Measurements from ENCODE around the gene RPH3AL.

RPH3AL gene

DNA sequence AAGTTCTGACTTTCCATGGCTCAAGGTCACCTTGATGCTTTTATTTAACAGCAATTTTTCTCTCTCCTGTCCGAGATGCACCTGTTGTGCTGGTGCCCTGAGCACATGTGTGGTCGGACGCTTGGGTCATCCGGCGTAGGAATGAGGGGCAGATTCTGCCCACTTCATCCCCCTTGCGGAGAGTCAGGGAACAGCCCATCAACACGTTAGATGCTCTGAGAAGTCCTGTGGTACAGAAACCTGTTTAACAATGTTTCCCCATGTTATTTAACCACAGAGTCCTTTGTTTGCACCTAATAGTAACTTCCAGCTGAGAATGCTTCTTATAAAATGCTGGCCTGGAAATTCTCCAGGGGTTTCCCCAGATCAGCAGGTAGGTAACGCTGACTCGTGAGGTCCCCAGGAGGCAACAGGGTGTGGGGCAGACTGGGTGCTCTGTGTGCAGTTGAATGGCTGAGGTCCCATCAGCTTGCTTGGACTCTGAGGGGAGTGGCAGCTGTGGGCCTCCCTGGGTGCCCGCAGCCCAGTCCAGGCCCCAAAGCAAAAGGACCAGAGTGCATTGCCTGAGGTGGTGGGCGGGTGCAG lies 189.0 kb downstream of the RPH3AL start:
- Histone ChIP-seq H3K9me3 (ENCODE audit: severe bottlenecking) (no peaks in the 10 kb centered on the region), H3K4me3 (ENCODE audit: severe bottlenecking) (no peak overlapping the region), H3K4me1 (ENCODE audit: insufficient read depth, poor library complexity, severe bottlenecking) (no peaks in the 10 kb centered on the region), H3K27ac (ENCODE audit: poor library complexity, severe bottlenecking) (no peak overlapping the region), H3K27me3 (ENCODE audit: insufficient read depth, poor library complexity, severe bottlenecking) (no peaks in the 10 kb centered on the region), H3K36me3 (ENCODE audit: low read depth) (no peaks in the 10 kb centered on the region)
- no peak for DNase-seq (ENCODE audit: low spot score)
- TF ChIP-seq, protein P1, sequence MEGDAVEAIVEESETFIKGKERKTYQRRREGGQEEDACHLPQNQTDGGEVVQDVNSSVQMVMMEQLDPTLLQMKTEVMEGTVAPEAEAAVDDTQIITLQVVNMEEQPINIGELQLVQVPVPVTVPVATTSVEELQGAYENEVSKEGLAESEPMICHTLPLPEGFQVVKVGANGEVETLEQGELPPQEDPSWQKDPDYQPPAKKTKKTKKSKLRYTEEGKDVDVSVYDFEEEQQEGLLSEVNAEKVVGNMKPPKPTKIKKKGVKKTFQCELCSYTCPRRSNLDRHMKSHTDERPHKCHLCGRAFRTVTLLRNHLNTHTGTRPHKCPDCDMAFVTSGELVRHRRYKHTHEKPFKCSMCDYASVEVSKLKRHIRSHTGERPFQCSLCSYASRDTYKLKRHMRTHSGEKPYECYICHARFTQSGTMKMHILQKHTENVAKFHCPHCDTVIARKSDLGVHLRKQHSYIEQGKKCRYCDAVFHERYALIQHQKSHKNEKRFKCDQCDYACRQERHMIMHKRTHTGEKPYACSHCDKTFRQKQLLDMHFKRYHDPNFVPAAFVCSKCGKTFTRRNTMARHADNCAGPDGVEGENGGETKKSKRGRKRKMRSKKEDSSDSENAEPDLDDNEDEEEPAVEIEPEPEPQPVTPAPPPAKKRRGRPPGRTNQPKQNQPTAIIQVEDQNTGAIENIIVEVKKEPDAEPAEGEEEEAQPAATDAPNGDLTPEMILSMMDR (IDR thresholded peaks at IDR 0.05; ENCODE audit: poor library complexity, severe bottlenecking), result peak; percentile 22
- peak; percentile 46; the same call in 1 of the 3 replicates for ATAC-seq (ENCODE audit: low read depth)

DNA sequence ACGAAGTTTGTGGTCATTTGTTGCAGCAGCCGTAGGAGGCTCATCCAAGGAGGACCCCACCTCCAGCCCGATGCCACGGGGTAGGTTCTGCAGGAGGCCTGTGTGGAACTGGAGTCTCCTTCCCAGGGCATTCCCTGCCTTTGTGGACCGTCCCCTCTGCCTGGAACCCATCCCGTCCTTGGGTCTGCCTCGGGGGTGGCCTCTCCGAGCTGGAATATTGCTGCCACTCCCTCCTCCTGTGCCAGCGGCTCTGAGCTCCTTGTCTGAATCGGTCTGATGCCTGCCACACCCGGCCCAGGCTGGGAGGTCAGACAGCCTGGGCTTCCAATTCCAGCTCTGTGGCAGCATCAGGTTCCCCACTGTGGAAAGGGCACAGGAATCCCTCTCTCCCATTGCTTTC lies 189.9 kb downstream of the RPH3AL start:
- no peaks in the 10 kb centered on the region for H3K9me3 ChIP-seq (ENCODE audit: severe bottlenecking)
- TF ChIP-seq, protein P1 (IDR thresholded peaks at IDR 0.05; ENCODE audit: poor library complexity, severe bottlenecking), result no peak
- no peak overlapping the region for H3K4me3 ChIP-seq (ENCODE audit: severe bottlenecking)
- DNase-seq (ENCODE audit: low spot score) (no peak), ATAC-seq (ENCODE audit: low read depth) (no peak)
- no peak overlapping the region for H3K27ac ChIP-seq (ENCODE audit: poor library complexity, severe bottlenecking)
- no peaks in the 10 kb centered on the region for H3K4me1 ChIP-seq (ENCODE audit: insufficient read depth, poor library complexity, severe bottlenecking)
- no peaks in the 10 kb centered on the region for H3K36me3 ChIP-seq (ENCODE audit: low read depth)
- no peaks in the 10 kb centered on the region for H3K27me3 ChIP-seq (ENCODE audit: insufficient read depth, poor library complexity, severe bottlenecking)
